Hippocampal formation (tissue), 2 donors: ENCODE results near the gene SCRT2.
"Not testable (repeated sequence)": the region's sequence is repeated elsewhere in the genome, so short reads cannot be mapped to it uniquely, and the experiment has no call there.

Source experiments
- DNase-seq, 2 donors: peaks; one replicate each; lab custom pipeline; 2025; lab: John Stamatoyannopoulos, UW

Gene SCRT2

DNA sequence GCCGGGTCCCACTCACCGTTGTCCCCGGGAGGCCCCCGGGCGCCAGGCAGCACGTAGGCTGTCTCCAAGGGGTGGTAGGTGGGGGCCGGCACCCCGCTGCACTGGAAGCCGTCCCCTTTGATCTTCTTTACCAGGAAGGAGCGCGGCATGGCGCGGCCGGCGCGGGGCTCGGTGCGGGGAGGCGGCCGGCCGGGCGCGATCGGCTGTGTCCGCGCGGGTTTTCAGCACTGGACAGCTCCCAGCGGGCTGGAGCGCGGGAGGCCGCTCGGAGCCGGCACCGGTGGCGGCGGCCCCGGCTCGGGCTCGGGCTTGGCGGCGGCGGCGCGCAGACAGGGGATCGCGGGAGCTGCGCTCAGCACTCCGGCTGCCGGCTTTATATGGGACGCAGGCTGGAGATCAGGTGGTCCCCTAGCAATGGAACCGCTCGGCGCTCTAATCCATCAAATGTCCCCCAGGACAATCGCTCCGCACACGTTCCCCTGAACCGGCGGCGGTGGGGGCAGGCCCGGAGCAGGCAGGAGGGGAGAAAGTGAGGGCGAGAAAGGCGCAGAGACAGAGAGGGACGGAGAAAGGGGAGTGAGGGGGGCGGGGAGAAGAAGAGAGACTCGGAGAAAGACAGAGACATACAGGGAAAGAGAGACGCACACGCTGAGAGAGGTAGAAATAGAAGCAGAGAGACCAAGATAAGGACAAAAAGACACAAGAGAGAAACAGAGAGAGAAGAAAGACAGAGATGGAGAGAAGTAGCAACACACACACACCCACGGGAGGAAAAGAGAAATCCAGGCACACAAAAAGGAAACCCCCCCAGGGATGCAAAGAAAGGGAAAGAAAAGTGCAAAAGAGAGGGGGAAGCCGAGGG is at the start of gene SCRT2:
Gene SCRT2 (minus strand): TSS at position 350 of the 862 bp plus-strand sequence. CDS start 201 bp downstream, at position 149.
- DNase-seq, result peak; percentile 27 to 53

- DNase-seq, result not testable (repeated sequence)
Observed at GRCh38 chr20:724797-725196, 49.2 kb upstream of the SCRT2 start.

GRCh38 chr20:723756-724155 is 48.2 kb upstream of the SCRT2 start:
- no peak for DNase-seq

- no peak for DNase-seq
Observed at GRCh38 chr20:722822-723644, 47.4 kb upstream of the SCRT2 start.

DNA sequence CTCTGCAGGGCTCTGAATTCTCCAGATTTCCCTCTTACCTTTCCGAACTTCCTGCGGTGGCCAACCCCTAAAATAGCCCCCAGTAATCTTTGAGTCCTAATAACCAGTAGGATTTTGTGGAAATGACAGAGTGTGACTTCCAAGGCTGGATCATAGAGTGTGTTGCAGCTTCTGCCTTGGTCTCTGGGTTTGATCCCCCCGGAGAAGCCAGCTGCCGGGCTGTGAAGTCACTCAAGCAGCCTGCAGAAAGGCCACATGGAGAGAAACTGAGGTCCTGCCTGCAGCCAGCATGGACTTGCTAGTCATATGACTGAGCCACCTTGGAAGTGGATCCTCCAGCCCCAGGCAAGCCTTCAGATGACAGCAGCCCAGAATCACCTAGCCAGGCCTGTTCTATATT is 46.3 kb upstream of the SCRT2 start:
- no peak for DNase-seq

GRCh38 chr20:719816-720215 is 44.2 kb upstream of the SCRT2 start:
- no peak for DNase-seq

- no peak for DNase-seq
Observed at GRCh38 chr20:719068-719467, 43.5 kb upstream of the SCRT2 start.

DNA sequence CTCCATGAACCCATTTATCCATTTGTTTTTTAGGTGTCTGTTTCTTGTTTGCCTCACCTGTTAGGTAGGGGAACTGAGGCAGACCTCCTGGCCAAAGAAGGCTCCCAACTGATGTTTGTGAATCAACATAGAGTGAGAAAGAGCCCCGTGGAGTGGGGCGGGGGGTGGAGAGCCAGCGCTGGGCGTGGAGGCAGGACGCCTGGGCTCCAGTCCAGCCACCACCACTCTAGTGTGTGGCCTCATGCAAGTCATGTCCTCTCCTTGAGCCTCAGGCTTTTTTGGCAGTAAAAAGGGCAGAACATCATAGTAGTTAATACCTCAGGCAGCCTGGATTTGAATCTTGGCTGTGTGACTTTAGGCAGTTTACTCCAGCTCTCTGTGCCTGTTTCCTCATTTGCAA is 42.2 kb upstream of the SCRT2 start:
- DNase-seq, result no peak

DNA sequence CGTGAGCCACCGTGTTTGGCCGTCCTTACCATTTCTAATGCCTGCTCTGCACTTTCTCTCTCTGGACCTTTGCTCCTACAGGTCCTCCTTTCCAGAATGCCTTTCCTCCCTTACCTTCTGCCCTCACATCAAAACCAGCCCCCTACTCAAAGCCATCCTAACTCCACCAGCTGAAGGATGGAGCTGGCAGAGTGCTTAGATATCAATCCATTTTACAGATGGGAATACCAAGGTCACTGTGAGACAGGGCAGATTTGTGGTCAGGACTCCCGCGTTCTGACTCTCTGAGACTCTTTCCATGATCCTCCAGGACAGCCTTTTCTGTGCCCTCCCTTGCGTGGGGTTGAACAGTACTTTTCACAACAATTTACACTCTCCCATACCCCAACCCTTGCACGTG is 41.7 kb upstream of the SCRT2 start:
- no peak for DNase-seq

DNA sequence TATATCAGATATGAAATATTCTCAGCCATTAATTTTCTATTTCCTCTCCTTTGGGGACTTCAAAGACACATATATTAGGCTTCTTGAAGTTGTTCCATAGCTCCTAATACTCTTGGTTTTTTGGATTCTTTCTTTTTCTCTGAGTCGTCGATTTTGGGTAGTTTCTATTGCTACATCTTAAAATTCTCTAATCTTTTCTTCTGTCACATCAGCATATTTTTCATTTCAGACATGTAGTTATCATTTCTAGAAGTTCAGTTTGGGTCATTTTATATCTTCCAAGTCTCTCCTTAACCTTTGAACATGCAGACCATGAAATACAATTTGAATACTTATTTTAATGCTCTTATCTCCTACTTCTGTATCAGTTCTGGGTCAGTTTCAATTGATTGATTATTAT is 38.9 kb upstream of the SCRT2 start:
- no peak for DNase-seq

DNA sequence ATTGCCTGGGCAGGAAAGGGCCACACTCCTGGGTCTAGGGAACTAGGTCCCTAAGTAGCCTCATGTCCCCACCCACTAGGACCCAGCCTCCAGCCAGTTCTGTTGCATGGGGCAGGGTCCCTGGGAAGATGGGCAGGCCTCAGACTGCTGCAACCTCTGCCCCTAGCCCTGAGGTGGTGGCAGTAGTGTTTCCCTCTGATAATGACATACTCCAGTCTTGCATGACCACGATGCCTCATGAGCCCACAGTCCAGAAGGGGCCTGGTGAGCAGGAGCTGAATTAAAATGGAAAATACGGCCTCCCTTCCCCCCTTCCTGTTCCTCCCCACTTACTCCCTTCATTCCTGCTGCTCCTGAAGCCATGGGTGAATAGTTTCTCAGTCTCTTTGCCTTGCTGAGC is 36.0 kb upstream of the SCRT2 start:
- no peak for DNase-seq

DNA sequence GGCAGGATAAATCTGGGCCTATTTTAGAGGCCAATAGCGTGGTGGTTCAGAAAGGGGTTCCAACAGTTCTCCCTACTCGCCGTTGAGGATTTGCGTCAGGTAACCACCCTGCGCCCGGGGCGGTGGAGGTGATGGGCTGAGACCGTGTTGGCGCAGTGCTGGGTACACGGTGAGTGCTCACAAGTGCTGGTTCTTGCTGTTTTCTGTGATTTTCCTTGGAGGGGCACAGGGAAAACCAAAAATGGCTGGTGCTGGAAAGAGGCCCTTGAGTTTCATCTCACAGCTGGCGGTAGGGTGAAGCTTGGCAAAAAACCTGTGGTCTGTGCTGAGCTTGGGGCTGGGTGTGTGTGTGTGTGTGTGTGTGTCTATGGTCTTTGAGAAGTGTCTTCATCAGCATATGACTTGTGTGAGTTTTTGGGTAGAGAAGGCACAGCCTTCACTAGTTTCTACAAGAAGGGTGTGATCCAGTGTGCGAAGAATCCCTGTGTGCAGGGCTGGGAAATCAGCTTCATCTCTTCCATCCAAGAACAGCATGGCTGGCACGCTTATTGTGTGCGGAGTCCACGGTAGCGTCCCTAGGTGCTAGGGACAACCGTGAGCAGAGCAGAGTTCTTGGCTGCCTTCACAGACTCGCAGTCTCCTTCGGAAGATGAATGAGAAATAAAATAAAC is 35.3 kb upstream of the SCRT2 start:
- DNase-seq, result no peak

DNA sequence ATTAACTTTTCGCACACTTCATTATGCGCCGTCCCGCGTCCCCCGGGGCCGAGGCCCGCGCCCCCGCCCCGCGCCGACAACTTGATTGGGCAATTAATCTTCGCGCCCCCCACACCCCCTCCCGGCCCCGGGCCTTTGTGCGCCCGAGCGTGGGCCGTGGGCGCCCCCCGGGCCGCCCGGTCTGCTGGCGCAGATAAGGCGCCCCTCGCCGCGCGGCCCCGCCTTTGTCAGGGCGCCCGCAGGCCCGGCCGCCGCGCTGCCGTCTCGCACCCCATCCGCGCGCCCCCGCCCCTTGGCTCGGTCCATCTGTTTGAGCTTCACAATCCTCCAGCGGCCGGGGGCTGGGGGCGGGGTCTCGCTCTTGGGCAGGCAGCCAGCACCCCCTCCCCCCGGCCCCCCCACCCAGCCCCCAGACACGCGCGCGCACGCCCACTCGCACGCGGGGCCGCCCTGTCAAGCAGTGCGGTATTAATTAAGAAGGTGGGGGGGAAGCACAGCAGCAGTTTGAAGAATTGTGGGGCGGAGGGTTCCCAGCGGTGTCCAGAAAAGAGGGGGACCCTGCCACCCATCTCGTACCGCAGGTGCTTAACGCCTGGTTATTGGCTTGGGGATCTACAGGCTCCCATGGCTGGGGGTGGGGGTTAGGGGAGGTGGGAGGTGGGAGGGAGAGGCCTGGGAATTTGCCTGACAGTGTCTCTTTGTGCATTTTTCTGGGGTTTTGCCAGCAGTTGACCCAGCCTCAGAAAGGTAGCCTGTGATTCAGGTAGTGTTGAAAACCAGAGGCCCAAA is 34.6 kb upstream of the SCRT2 start:
- no peak for DNase-seq

DNA sequence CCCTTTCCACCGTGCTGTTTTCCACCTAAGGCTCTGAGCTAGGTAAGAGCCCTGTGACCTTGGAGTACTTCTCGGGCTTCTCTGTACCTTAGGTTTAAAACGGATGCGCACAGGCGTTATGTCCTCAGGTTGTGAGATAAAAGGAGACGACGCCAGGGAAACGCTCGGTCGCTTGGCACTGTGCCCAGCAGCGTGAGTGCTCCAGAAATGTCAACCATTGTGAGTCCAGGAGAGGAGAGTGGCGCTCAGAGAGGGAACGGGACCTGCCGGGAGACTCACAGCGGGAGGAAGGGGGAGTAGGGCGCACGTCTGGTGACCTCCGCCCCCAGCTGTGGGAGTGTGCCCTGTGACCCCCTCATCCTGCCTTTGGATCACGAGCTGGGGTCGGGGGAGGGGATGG is 33.8 kb upstream of the SCRT2 start:
- no peak for DNase-seq

DNA sequence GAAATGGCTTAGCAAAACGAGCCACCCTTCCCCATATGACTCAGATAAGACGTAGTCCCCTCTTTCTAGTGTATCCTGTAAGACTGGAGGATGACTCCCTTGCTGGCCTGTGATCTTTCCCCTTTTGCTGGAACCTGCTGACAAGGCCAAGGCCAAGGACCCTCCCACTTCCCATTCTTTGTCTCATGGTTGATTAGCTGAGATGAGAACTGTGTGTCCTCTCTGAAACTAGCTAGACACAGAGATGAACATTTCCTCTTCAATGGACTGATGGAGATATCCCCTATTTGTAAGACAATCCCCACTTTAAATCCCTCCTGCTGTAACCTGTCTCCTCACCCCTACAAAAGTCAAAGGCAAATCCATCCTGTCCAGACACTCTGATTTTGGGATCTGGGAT is 33.4 kb upstream of the SCRT2 start:
- DNase-seq, result no peak

DNA sequence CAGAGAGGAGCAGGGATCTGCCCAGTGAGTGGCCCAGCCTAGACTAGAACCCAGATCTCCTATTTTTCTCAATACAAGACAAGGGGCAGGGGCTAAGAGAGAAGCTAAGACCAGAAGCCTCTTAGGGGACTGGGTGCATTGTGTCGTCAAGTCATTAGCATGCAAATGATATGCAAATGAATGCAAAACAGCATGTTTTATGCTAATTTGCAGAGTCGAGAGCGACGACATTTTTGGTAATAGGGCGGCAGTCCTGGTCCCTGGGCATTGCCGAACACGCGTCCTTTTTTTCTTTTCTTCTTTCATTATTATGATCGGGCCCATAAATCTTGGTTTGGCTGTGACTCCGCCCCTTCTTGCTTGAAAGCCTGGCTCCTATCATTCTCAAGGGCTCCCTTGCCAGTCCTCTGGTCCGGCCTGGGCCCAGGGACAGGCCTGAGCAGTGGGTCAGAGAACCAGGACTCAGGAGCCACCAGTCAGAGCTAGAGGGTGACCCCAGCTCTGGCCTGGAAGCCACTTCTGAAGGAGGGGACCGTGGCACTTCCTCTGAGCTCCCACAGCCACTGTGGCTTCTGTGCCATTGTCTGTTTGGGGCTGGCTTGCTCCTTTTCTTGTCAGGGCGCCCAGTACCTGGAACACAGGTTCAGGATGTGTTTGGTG is 32.0 kb upstream of the SCRT2 start:
- DNase-seq, result no peak

- DNase-seq, result no peak
Observed at GRCh38 chr20:706366-706885, 30.8 kb upstream of the SCRT2 start.

DNA sequence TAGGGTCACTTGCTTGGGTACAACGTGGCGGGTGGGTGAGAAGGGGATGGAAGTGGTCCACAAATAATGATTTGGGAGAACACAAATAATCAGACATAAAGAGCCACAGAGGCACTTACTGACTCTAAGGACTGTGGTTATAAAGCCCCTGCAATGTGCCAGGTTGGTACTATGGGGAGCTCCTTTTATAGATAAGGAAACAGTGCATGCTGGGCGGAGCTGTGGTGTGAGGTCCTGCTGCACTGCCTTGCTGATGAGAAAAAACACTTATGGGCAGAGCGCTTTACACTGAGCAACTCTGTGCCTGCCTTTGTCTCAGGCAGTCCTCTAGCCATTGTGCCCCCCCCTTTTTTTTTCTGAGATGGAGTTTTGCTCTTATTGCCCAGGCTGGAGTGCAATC is 29.1 kb upstream of the SCRT2 start:
- DNase-seq, result no peak

- no peak for DNase-seq
Observed at GRCh38 chr20:703426-703825, 27.8 kb upstream of the SCRT2 start.

- peak in 1 of 2 donors; percentile 34 for DNase-seq
Observed at GRCh38 chr20:703006-703405, 27.4 kb upstream of the SCRT2 start.
